SH-SY5Y (cell line): ENCODE data around the gene MOCS1.

ENCODE experiments used
- GATA2 ChIP-seq: IDR thresholded peaks from 2 replicates; pipeline ENCODE4 v1.6.1; 2011; ENCODE audit warnings: mild to moderate bottlenecking, low read depth, low read length
- GATA3 ChIP-seq: IDR thresholded peaks from 2 replicates; pipeline ENCODE4 v1.6.1; 2011; ENCODE audit warnings: low read depth, mild to moderate bottlenecking, low read length, moderate library complexity

DNA sequence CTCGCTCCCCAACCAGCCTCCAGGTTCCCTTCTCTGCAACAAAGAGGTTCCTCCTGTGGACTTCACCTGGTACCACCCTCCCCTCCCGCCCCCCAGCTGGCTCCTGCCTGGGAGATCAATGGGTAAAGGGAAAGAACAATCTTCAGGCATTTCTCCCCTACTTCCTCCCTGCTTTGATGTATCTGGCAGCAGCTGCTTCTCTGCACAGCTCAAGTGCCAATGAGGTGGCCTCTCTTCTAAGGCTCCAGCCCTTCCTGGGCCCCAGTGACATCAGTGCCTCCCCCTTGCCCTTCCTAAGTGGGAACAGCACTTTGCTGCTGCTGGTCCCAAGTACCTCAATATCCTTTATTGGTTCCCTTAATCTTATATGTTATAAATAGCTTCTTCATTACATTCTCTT, 23.5 kb downstream of the MOCS1 start:
- TF ChIP-seq GATA3 = no peak
- no peak for TF ChIP-seq GATA2
